Gastroesophageal sphincter (tissue), 3 donors: ENCODE data around the gene KCTD14.

Experiments used
- EP300 ChIP-seq: sonication (generic); formaldehyde crosslinking; IDR thresholded peaks from one replicate; pipeline ENCODE4 v1.6.1; 2017; ENCODE audit warnings: antibody characterized with exemption, mild to moderate bottlenecking
- POLR2A ChIP-seq, 2 donors: fragments of 450-650 bp; IDR thresholded peaks; one replicate each; pipeline ENCODE4 v1.6.1; 2017; ENCODE audit warnings: antibody characterized with exemption in 2 of 2, mild to moderate bottlenecking in 2 of 2, moderate library complexity in 1 of 2
- POLR2AphosphoS5 ChIP-seq: sonication (generic); formaldehyde crosslinking; IDR thresholded peaks from one replicate; pipeline ENCODE4 v1.6.1; 2017; ENCODE audit warnings: antibody characterized with exemption
- TF ChIP-seq, protein P1 (sequence below), 4 experiments: fragments of 200-600 bp in 2 of 4; fragments of 450-650 bp in 2 of 4; sonication (generic) in 1 of 4; IDR thresholded peaks; one replicate each; pipeline ENCODE4 v1.5.1; 2017 to 2019; ENCODE audit warnings: antibody characterized with exemption in 4 of 4, mild to moderate bottlenecking in 2 of 4, moderate library complexity in 2 of 4

DNA sequence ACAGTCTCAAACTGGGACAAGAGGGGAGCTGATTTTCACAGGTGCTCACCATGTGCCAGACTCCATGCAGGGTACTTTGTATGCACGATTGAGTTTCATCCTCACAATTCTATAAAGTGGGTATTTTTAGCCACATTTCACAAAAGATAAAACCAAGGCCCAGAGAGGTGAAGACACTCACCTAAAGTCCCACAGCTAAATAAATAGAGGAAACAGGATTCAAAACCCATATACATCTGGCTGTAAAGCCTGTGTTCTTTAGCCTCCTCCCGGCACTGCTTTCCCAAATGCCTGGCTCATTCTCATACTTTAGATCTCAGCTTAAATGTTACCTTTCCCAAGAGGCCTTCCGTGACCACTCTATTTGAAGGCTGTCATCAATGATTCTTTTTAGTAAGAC, 13.2 kb upstream of the KCTD14 start:
- TF ChIP-seq POLR2A (IDR thresholded peaks at IDR 0.05) (no peak), POLR2AphosphoS5 (no peak), EP300 (no peak)
- TF ChIP-seq, protein P1, sequence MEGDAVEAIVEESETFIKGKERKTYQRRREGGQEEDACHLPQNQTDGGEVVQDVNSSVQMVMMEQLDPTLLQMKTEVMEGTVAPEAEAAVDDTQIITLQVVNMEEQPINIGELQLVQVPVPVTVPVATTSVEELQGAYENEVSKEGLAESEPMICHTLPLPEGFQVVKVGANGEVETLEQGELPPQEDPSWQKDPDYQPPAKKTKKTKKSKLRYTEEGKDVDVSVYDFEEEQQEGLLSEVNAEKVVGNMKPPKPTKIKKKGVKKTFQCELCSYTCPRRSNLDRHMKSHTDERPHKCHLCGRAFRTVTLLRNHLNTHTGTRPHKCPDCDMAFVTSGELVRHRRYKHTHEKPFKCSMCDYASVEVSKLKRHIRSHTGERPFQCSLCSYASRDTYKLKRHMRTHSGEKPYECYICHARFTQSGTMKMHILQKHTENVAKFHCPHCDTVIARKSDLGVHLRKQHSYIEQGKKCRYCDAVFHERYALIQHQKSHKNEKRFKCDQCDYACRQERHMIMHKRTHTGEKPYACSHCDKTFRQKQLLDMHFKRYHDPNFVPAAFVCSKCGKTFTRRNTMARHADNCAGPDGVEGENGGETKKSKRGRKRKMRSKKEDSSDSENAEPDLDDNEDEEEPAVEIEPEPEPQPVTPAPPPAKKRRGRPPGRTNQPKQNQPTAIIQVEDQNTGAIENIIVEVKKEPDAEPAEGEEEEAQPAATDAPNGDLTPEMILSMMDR (IDR thresholded peaks at IDR 0.05), result no peak
